Neural cell (in vitro differentiated cells): ENCODE results near the gene KRTAP4-5. TPM values are rescaled to one million over a fixed set of nuclear protein-coding genes. Genes with fewer than 3 reads are reported as not detected.

ENCODE experiments used
- H2AFZ ChIP-seq: fragments of 200-600, 300-800 bp; sonication (generic), shearing (Covaris generic); 2 replicates; pipeline ENCODE4 v1.6.0; 2014; ENCODE audit warnings: low read depth, mild to moderate bottlenecking, antibody characterized with exemption, low read length, moderate library complexity
- H3F3A ChIP-seq: fragments of 200-600 bp; shearing (Covaris generic); 2 replicates; pipeline ENCODE4 v1.6.1; 2016; ENCODE audit warnings: mild to moderate bottlenecking, moderate library complexity, mixed read lengths, antibody characterized with exemption, low read length; ENCODE audit not compliant: insufficient read depth, poor library complexity, severe bottlenecking
- H3K27ac ChIP-seq: fragments of 200-600, 300-800 bp; sonication (generic), shearing (Covaris generic); 2 replicates; pipeline ENCODE4 v1.5.1; 2014; ENCODE audit warnings: mild to moderate bottlenecking, low read length, moderate library complexity
- H3K27me3 ChIP-seq: fragments of 300-800, 200-600 bp; sonication (generic), shearing (Covaris generic); 2 replicates; pipeline ENCODE4 v1.6.0; 2014; ENCODE audit warnings: mild to moderate bottlenecking, low read depth, low read length, moderate library complexity; ENCODE audit not compliant: insufficient read depth
- H3K36me3 ChIP-seq: fragments of 300-800, 200-600 bp; sonication (generic), shearing (Covaris generic); 2 replicates; pipeline ENCODE4 v1.5.1; 2014; ENCODE audit warnings: mild to moderate bottlenecking, antibody characterized with exemption, low read length, moderate library complexity; ENCODE audit not compliant: insufficient read depth
- H3K4me2 ChIP-seq: fragments of 300-800, 200-600 bp; sonication (generic), shearing (Covaris generic); 2 replicates; pipeline ENCODE4 v1.6.0; 2014; ENCODE audit warnings: mild to moderate bottlenecking, low read length
- H3K4me3 ChIP-seq: fragments of 300-800, 200-600 bp; sonication (generic), shearing (Covaris generic); 2 replicates; pipeline ENCODE4 v1.5.1; 2014; ENCODE audit warnings: mild to moderate bottlenecking, low read length, moderate library complexity
- H3K79me2 ChIP-seq: fragments of 200-600 bp; shearing (Covaris generic); replicated peaks from 2 replicates; pipeline ENCODE4 v1.6.0; 2014; ENCODE audit warnings: mild to moderate bottlenecking, low read length, moderate library complexity; ENCODE audit not compliant: insufficient read depth
- H3K9ac ChIP-seq: fragments of 300-800, 200-600 bp; sonication (generic), shearing (Covaris generic); 2 replicates; pipeline ENCODE4 v1.6.1; 2016; ENCODE audit warnings: mild to moderate bottlenecking, low read length, mixed read lengths
- H3K9me2 ChIP-seq: fragments of 200-600 bp; shearing (Covaris generic); 2 replicates; pipeline ENCODE4 v1.6.1; 2016; ENCODE audit warnings: mild to moderate bottlenecking, low read length, mixed read lengths; ENCODE audit not compliant: insufficient read depth
- H3K9me3 ChIP-seq: fragments of 200-600, 300-800 bp; sonication (generic), shearing (Covaris generic); 2 replicates; pipeline ENCODE4 v1.6.1; 2016; ENCODE audit warnings: mild to moderate bottlenecking, mixed run types, low read length, moderate library complexity, mixed read lengths
- H4K20me1 ChIP-seq: fragments of 200-600 bp; shearing (Covaris generic); 2 replicates; pipeline ENCODE4 v1.6.1; 2016; ENCODE audit warnings: mild to moderate bottlenecking, mixed run types; ENCODE audit not compliant: insufficient read depth
- CTCF ChIP-seq: fragments of 450-650 bp; IDR thresholded peaks from 2 replicates; pipeline ENCODE4 v1.5.1; 2014; ENCODE audit warnings: antibody characterized with exemption, mild to moderate bottlenecking, moderate library complexity; ENCODE audit not compliant: poor library complexity, severe bottlenecking
- EP300 ChIP-seq: fragments of 450-650 bp; conservative IDR thresholded peaks from 2 replicates; pipeline ENCODE4 v1.6.1; 2014; ENCODE audit warnings: antibody characterized with exemption, mild to moderate bottlenecking, moderate library complexity; ENCODE audit not compliant: poor library complexity, severe bottlenecking
- EZH2 ChIP-seq: fragments of 200-600, 300-800 bp; shearing (Covaris generic), sonication (generic); IDR thresholded peaks from 2 replicates; pipeline ENCODE4 v1.6.1; 2014; ENCODE audit warnings: antibody characterized with exemption, low read length, borderline replicate concordance, mild to moderate bottlenecking; ENCODE audit not compliant: insufficient read depth, poor library complexity, severe bottlenecking
- MXI1 ChIP-seq: fragments of 450-650 bp; conservative IDR thresholded peaks from 2 replicates; pipeline ENCODE4 v1.6.1; 2014; ENCODE audit warnings: antibody characterized with exemption, mild to moderate bottlenecking; ENCODE audit not compliant: poor library complexity, severe bottlenecking
- POLR2AphosphoS5 ChIP-seq: IDR thresholded peaks from 2 replicates; pipeline ENCODE4 v1.6.1; 2012
- RAD21 ChIP-seq: fragments of 450-650 bp; conservative IDR thresholded peaks from 2 replicates; pipeline ENCODE4 v1.6.1; 2014; ENCODE audit warnings: antibody characterized with exemption, mild to moderate bottlenecking, moderate library complexity
- REST ChIP-seq: IDR thresholded peaks from 2 replicates; pipeline ENCODE4 v1.6.1; 2012; ENCODE audit warnings: borderline replicate concordance
- SMC3 ChIP-seq: fragments of 450-650 bp; conservative IDR thresholded peaks from 2 replicates; pipeline ENCODE4 v1.6.1; 2014; ENCODE audit warnings: antibody characterized with exemption, mild to moderate bottlenecking, moderate library complexity; ENCODE audit not compliant: poor library complexity
- TAF1 ChIP-seq: IDR thresholded peaks from 2 replicates; pipeline ENCODE4 v1.6.1; 2012; ENCODE audit warnings: low read depth
- polyA plus RNA-seq: library from polyadenylated mRNA; depleted of rRNA; stranded (reverse); fragments of >200 nt; gene quantifications from 2 replicates; pipeline ENCODE4 v1.2.3, GENCODE V29; 2014

The KRTAP4-5 gene
- polyA plus RNA-seq, 1 donor from 2014 or later: not detected

GRCh38 chr17:41168121-41168520 is 18.5 kb upstream of the KRTAP4-5 start, which contains the start of gene KRTAP4-3:
KRTAP4-3 (minus strand) TSS chr17:41168221; CDS start chr17:41168172, 49 bp downstream.
- TF ChIP-seq MXI1: no peak
- no peak for TF ChIP-seq RAD21
- no peak for TF ChIP-seq REST
- no peak for TF ChIP-seq SMC3
- TF ChIP-seq EZH2: no peak
- TF ChIP-seq EP300: no peak
- TF ChIP-seq POLR2AphosphoS5: no peak
- no peak for TF ChIP-seq TAF1
- TF ChIP-seq CTCF: no peak
- no peaks in the 10 kb centered on the region for H3K79me2 ChIP-seq
- H4K20me1 ChIP-seq: no peaks in the 10 kb centered on the region
- H3K9me2 ChIP-seq: no peaks in the 10 kb centered on the region
- H2AFZ ChIP-seq: no peak within 1 kb of the TSS
- H3K27ac ChIP-seq: no peak within 1 kb of the TSS
- no peaks in the 10 kb centered on the region for H3K27me3 ChIP-seq
- H3K36me3 ChIP-seq: no peaks in the 10 kb centered on the region
- H3K9ac ChIP-seq: no peak within 1 kb of the TSS
- no peak within 1 kb of the TSS for H3K4me3 ChIP-seq
- H3K9me3 ChIP-seq: no peaks in the 10 kb centered on the region
- no peak within 1 kb of the TSS for H3K4me2 ChIP-seq
- no peaks in the 10 kb centered on the region for H3F3A ChIP-seq

GRCh38 chr17:41167561-41167960 is 17.9 kb upstream of the KRTAP4-5 start:
- Histone ChIP-seq H2AFZ (no peak overlapping the region), H3K9me2 (no peaks in the 10 kb centered on the region), H3K27me3 (no peaks in the 10 kb centered on the region), H3F3A (no peaks in the 10 kb centered on the region), H3K36me3 (no peaks in the 10 kb centered on the region), H3K4me3 (no peak overlapping the region), H3K4me2 (no peak overlapping the region), H3K79me2 (no peaks in the 10 kb centered on the region), H3K9me3 (no peaks in the 10 kb centered on the region), H4K20me1 (no peaks in the 10 kb centered on the region), H3K27ac (no peak overlapping the region), H3K9ac (no peak overlapping the region)
- TF ChIP-seq TAF1 (no peak), RAD21 (no peak), EZH2 (no peak), MXI1 (no peak), REST (no peak), EP300 (no peak), SMC3 (no peak), CTCF (no peak)
